Neuronal stem cell (in vitro differentiated cells): Measurements from ENCODE around the gene KLRC2.
"Not testable (repeated sequence)": the region's sequence is repeated elsewhere in the genome, so short reads cannot be mapped to it uniquely, and the experiment has no call there.

Experiments
- DNase-seq: peaks from one replicate; pipeline ENCODE4 v3.0.0-alpha.2; 2013; ENCODE audit warnings: low spot score
- H2AFZ ChIP-seq: one replicate; pipeline ENCODE4 v1.6.1; 2013; ENCODE audit warnings: mild to moderate bottlenecking, low read length, inconsistent platforms
- H2AK5ac ChIP-seq: 2 replicates; pipeline ENCODE4 v1.6.1; 2013; ENCODE audit warnings: low read depth, mild to moderate bottlenecking, inconsistent platforms, low read length, moderate library complexity, mixed read lengths
- H2BK120ac ChIP-seq: 2 replicates; pipeline ENCODE4 v1.6.1; 2013; ENCODE audit warnings: low read depth, mild to moderate bottlenecking, inconsistent platforms, low read length, moderate library complexity, mixed read lengths
- H2BK12ac ChIP-seq: one replicate; pipeline ENCODE4 v1.6.1; 2013; ENCODE audit warnings: low read length, inconsistent platforms
- H2BK15ac ChIP-seq: 2 replicates; pipeline ENCODE4 v1.6.1; 2013; ENCODE audit warnings: mild to moderate bottlenecking, low read length, inconsistent platforms, mixed read lengths
- H2BK5ac ChIP-seq: one replicate; pipeline ENCODE4 v1.6.1; 2013; ENCODE audit warnings: inconsistent platforms, mild to moderate bottlenecking, low read length, moderate library complexity
- H3K14ac ChIP-seq: one replicate; pipeline ENCODE4 v1.6.1; 2013; ENCODE audit warnings: low read length, inconsistent platforms
- H3K18ac ChIP-seq: 2 replicates; pipeline ENCODE4 v1.6.1; 2013; ENCODE audit warnings: low read length, inconsistent platforms
- H3K23ac ChIP-seq: 2 replicates; pipeline ENCODE4 v1.6.1; 2013; ENCODE audit warnings: low read depth, mild to moderate bottlenecking, mixed read lengths, low read length, inconsistent platforms; ENCODE audit not compliant: poor library complexity
- H3K27ac ChIP-seq: replicated peaks from 3 replicates; pipeline ENCODE4 v1.5.1; 2013; ENCODE audit warnings: low read length, inconsistent platforms
- H3K27me3 ChIP-seq, 3 experiments: 2 replicates each; pipeline ENCODE4 v1.6.1; 2013; ENCODE audit warnings: low read length in 3 of 3, mild to moderate bottlenecking in 2 of 3, inconsistent platforms in 1 of 3, low read depth in 1 of 3, mixed read lengths in 1 of 3, moderate library complexity in 1 of 3; ENCODE audit not compliant: control insufficient read depth in 3 of 3, insufficient read depth in 3 of 3
- H3K36me3 ChIP-seq, 2 donors: replicated peaks in 1 of 2; 2 replicates each; pipeline ENCODE4 v1.6.1; 2013; ENCODE audit warnings: low read length in 2 of 2; ENCODE audit not compliant: control insufficient read depth in 2 of 2, insufficient read depth in 2 of 2
- H3K4ac ChIP-seq: 2 replicates; pipeline ENCODE4 v1.6.1; 2013; ENCODE audit warnings: inconsistent platforms, mild to moderate bottlenecking, low read length, moderate library complexity
- H3K4me1 ChIP-seq, 2 donors: 1 replicate in 1 of 2; 2 replicates in 1 of 2; pipeline ENCODE4 v1.6.1; 2013; ENCODE audit warnings: low read length in 2 of 2, low read depth in 1 of 2; ENCODE audit not compliant: control insufficient read depth in 2 of 2, insufficient read depth in 1 of 2
- H3K4me2 ChIP-seq: one replicate; pipeline ENCODE4 v1.6.1; 2013; ENCODE audit warnings: mild to moderate bottlenecking, low read length, inconsistent platforms; ENCODE audit not compliant: insufficient read depth, poor library complexity, severe bottlenecking
- H3K4me3 ChIP-seq, 2 donors: 2 replicates each; pipeline ENCODE4 v1.5.1; 2013; ENCODE audit warnings: low read length in 2 of 2, mild to moderate bottlenecking in 2 of 2, inconsistent platforms in 1 of 2, moderate library complexity in 1 of 2
- H3K79me1 ChIP-seq: one replicate; pipeline ENCODE4 v1.6.1; 2013; ENCODE audit warnings: low read depth, mild to moderate bottlenecking, inconsistent platforms, low read length, moderate library complexity
- H3K9ac ChIP-seq: one replicate; pipeline ENCODE4 v1.6.1; 2013; ENCODE audit warnings: mild to moderate bottlenecking, low read depth, low read length, inconsistent platforms; ENCODE audit not compliant: poor library complexity
- H3K9me3 ChIP-seq, 2 donors: replicated peaks in 1 of 2; 2 replicates each; pipeline versions ENCODE3 to v1.6.1; 2013; ENCODE audit warnings: low read length in 2 of 2, mild to moderate bottlenecking in 2 of 2, inconsistent platforms in 1 of 2, low read depth in 1 of 2, mixed read lengths in 1 of 2, moderate library complexity in 1 of 2; ENCODE audit not compliant: control insufficient read depth in 2 of 2, insufficient read depth in 1 of 2
- H4K8ac ChIP-seq: one replicate; pipeline ENCODE4 v1.6.1; 2013; ENCODE audit warnings: low read depth, mild to moderate bottlenecking, inconsistent platforms, low read length, moderate library complexity
- H4K91ac ChIP-seq: one replicate; pipeline ENCODE4 v1.6.1; 2013; ENCODE audit warnings: low read length, low read depth, mild to moderate bottlenecking, inconsistent platforms; ENCODE audit not compliant: poor library complexity
- WGBS, 2 donors: extraction: QIAGEN DNeasy Blood & Tissue Kit; methylation state at CpG; one replicate each; pipeline ENCODE4 v1.1.7; 2013; ENCODE audit warnings: missing lambda C conversion rate in 2 of 2, mixed read lengths in 1 of 2; ENCODE audit not compliant: insufficient read length in 2 of 2, insufficient replicate concordance in 1 of 2; ENCODE audit errors: extremely low coverage in 2 of 2; 5-methylcytosine and 5-hydroxymethylcytosine counted together

Gene KLRC2

DNA sequence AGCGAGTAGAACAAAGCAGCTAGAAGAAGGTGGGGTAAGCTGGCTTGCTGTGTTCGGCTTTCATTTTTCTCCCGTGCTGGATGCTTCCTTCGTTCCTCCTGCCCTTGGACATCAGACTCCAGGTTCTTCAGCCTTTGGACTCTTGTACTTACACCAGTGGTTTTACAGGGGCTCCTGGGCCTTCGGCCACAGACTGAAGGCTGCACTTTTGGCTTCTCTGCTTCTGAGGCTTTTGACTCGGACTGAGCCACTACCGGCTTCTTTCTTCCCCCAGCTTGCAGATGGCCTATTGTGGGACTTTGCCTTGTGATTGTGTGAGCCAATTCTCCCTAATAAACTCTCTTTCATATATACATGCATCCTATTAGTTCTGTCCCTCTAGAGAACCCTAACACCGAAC, 9.9 kb downstream of the KLRC2 start:
- not testable (repeated sequence) for H4K8ac ChIP-seq, H4K91ac ChIP-seq, H2BK15ac ChIP-seq, H3K36me3 ChIP-seq, H3K4me3 ChIP-seq, H2BK12ac ChIP-seq, H2BK120ac ChIP-seq, H3K27me3 ChIP-seq, H3K18ac ChIP-seq, H3K4ac ChIP-seq, H2AK5ac ChIP-seq, H3K27ac ChIP-seq, H3K9ac ChIP-seq, H3K4me2 ChIP-seq, H3K79me1 ChIP-seq, DNase-seq, H3K14ac ChIP-seq, H3K9me3 ChIP-seq, H2BK5ac ChIP-seq, H3K4me1 ChIP-seq, H3K23ac ChIP-seq
- peak overlapping the region; percentile 66 for H2AFZ ChIP-seq
- WGBS, 2 donors = no CpG with 5 or more reads among the region's 8 CpGs

DNA sequence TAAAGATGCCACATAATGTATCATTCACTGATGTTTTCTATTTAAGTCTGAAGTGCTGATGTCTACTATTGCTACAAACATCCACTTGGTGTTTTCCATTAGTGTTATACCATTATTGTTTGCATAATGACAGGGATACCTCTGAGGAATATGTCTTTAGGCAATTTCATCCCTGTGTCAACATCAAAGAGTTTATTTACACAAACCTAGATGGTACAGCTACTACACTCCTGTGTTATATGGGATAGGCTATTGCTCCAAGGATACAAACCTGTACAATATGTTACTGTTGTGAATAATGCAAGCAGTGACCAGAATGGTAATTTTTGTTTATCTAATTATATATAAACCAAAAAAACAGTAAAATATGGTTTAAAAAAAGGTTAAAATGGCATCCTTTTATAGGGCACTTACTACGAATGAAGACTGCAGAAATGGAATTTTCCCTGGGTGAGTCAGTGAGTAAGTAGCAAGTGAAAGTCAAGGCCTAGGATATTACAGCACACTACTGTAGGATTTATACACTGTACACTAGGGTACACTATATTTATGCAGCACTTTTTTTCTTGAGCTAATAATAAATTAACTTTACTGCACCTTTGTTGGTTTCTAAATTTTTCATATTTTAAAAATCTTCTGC, 11.4 kb downstream of the KLRC2 start:
- H2BK5ac ChIP-seq = not testable (repeated sequence)

DNA sequence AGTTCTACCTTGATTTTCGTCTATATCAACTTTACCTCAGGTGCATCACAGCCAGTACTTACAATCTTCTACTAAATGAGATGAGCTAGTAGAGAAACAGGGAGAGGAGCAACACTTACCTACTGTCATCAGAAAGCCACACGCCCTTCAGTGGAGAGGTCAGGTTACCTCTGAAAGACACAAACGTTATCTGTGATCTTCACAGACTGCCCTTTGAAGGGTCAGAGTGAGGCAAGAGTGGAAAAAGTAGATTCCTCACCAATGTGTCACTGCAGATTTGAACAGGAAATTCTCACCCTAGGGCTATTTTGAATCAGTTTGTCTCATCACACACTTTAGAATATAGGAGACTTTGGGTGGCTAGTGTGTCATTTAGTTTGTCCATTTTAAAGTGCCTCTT, 13.7 kb downstream of the KLRC2 start:
- not testable (repeated sequence) for DNase-seq
- no CpG with 5 or more reads among the region's 3 CpGs for WGBS, 2 donors

More for the DNA sequence above, 11.4 kb downstream of the KLRC2 start:
- not testable (repeated sequence) for H3K4me1 ChIP-seq, H3K23ac ChIP-seq, H3K79me1 ChIP-seq, H2BK120ac ChIP-seq, H3K9ac ChIP-seq, H3K9me3 ChIP-seq, H3K27ac ChIP-seq, H3K4ac ChIP-seq, H3K18ac ChIP-seq, H3K4me3 ChIP-seq, H2BK12ac ChIP-seq, H2AFZ ChIP-seq, H4K91ac ChIP-seq, H3K27me3 ChIP-seq, H4K8ac ChIP-seq, H2AK5ac ChIP-seq, H2BK15ac ChIP-seq, H3K4me2 ChIP-seq, DNase-seq, H3K14ac ChIP-seq, H3K36me3 ChIP-seq
- no CpG with 5 or more reads among the region's 1 CpG for WGBS, 2 donors

DNA sequence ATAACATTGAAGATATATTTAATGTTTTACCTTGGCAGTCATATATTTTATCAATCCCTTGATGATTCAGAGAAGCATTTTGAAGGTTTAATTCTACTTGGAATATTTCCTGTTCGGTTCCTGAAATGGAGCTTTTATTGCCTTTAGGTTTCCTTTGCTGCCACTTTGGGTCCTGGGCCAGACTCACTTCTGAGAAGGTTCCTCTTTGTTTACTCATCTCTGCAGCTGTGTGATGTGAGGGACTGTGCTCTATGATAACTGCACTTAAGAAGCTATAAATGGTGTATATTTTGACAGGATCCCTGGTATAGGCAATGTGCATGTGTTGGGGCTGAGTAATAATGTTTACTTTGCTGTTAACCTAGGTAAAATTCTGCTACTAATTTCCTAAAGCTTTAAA, 15.5 kb downstream of the KLRC2 start, which contains the start of gene KLRC3:
TSS of gene KLRC3 (minus strand) at position 262 of the 400 bp plus-strand sequence. CDS start at position 217, 45 bp downstream.
- H2AK5ac ChIP-seq, H2BK120ac ChIP-seq, H4K8ac ChIP-seq, H3K14ac ChIP-seq, H3K18ac ChIP-seq, H3K27me3 ChIP-seq, H2BK15ac ChIP-seq, H3K23ac ChIP-seq, H3K79me1 ChIP-seq, H3K9ac ChIP-seq, H4K91ac ChIP-seq, H3K4me2 ChIP-seq, DNase-seq, H3K4ac ChIP-seq, H3K36me3 ChIP-seq, H3K4me1 ChIP-seq, H3K27ac ChIP-seq, H3K9me3 ChIP-seq, H2BK12ac ChIP-seq, H2BK5ac ChIP-seq, H2AFZ ChIP-seq, H3K4me3 ChIP-seq: not testable (repeated sequence)
- WGBS, 2 donors = no CpG with 5 or more reads among the region's 1 CpG

More for the DNA sequence above, 13.7 kb downstream of the KLRC2 start:
- not testable (repeated sequence) for H3K4me1 ChIP-seq, H2BK12ac ChIP-seq, H3K4me3 ChIP-seq, H3K23ac ChIP-seq, H3K9me3 ChIP-seq, H2BK15ac ChIP-seq, H3K14ac ChIP-seq, H2BK5ac ChIP-seq, H3K27me3 ChIP-seq, H2BK120ac ChIP-seq, H3K4ac ChIP-seq, H3K27ac ChIP-seq, H2AK5ac ChIP-seq, H3K36me3 ChIP-seq, H4K91ac ChIP-seq, H3K9ac ChIP-seq, H3K18ac ChIP-seq, H3K79me1 ChIP-seq, H3K4me2 ChIP-seq, H2AFZ ChIP-seq, H4K8ac ChIP-seq
